HL-60 (cell line): ENCODE results near the gene BTLA.

Source experiments
- DNase-seq, 2 experiments: peaks; one replicate each; pipeline ENCODE4 v3.0.0-alpha.2; 2010 to 2020; ENCODE audit warnings: low read depth in 1 of 2, low spot score in 1 of 2
- H3K27ac ChIP-seq: fragments of 250-450 bp; sonication (Bioruptor Pico); replicated peaks from 2 replicates; pipeline ENCODE4 v1.5.1; 2020; ENCODE audit warnings: mild to moderate bottlenecking, moderate library complexity
- H3K27me3 ChIP-seq: fragments of 250-450 bp; sonication (Bioruptor Pico); 2 replicates; pipeline ENCODE4 v1.5.1; 2021; ENCODE audit warnings: mild to moderate bottlenecking, moderate library complexity; ENCODE audit not compliant: insufficient read depth, poor library complexity, severe bottlenecking
- H3K4me3 ChIP-seq: replicated peaks from 2 replicates; pipeline ENCODE4 v1.5.1; 2011; ENCODE audit warnings: mild to moderate bottlenecking, control low read depth, low read length; ENCODE audit not compliant: insufficient read depth
- CTCF ChIP-seq: IDR thresholded peaks from one replicate; pipeline ENCODE4 v1.5.1; 2011; ENCODE audit warnings: low read length, control low read depth, inconsistent platforms; ENCODE audit not compliant: insufficient read depth
- GABPA ChIP-seq: IDR thresholded peaks from 2 replicates; pipeline ENCODE4 v1.6.1; 2012; ENCODE audit warnings: low read depth
- POLR2AphosphoS5 ChIP-seq: IDR thresholded peaks from 2 replicates; pipeline ENCODE4 v1.6.1; 2012; ENCODE audit warnings: low read depth
- REST ChIP-seq: IDR thresholded peaks from 2 replicates; pipeline ENCODE4 v1.6.1; 2012; ENCODE audit warnings: low read depth; ENCODE audit not compliant: insufficient replicate concordance
- SPI1 ChIP-seq: IDR thresholded peaks from 2 replicates; pipeline ENCODE4 v1.6.1; 2012; ENCODE audit warnings: low read depth, mild to moderate bottlenecking, borderline replicate concordance

Gene BTLA

GRCh38 chr3:112471596-112472325 is 27.5 kb downstream of the BTLA start:
- Histone ChIP-seq H3K27me3 (no peaks in the 10 kb centered on the region), H3K4me3 (no peak overlapping the region), H3K27ac (no peak overlapping the region)
- no peak for DNase-seq
- TF ChIP-seq REST (no peak), POLR2AphosphoS5 (no peak), SPI1 (no peak), CTCF (no peak), GABPA (no peak)

- DNase-seq = no peak
- Histone ChIP-seq H3K4me3 (no peak overlapping the region), H3K27me3 (no peaks in the 10 kb centered on the region), H3K27ac (no peak overlapping the region)
- TF ChIP-seq REST (no peak), GABPA (no peak), SPI1 (no peak), CTCF (no peak), POLR2AphosphoS5 (no peak)
Observed at GRCh38 chr3:112470788-112471187, 28.5 kb downstream of the BTLA start.

DNA sequence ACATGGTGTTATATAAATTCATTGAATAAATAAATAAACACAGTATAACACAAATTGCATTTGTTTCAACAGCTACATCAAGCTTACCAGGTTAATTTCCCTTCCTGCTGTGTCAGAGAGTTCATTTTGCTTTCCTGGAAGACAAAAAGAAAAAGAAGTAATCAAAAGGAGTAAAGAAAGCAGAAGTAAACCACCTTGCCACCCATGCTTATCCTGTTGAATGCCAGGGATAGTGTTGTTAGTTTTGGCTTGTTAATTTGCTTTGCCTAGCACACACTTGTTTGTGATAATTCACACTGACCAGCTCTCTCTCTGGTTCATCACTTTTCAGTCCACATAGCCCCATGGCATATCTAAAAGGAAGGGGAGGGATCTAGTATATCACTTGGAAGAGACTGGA is 29.6 kb downstream of the BTLA start:
- H3K4me3 ChIP-seq = no peak overlapping the region
- TF ChIP-seq POLR2AphosphoS5 (no peak), SPI1 (no peak), REST (no peak), CTCF (no peak), GABPA (no peak)
- no peak for DNase-seq
- H3K27ac ChIP-seq = no peak overlapping the region
- no peaks in the 10 kb centered on the region for H3K27me3 ChIP-seq
